T-cell (primary cell): ENCODE data around the gene SDK1. TPM values are rescaled to one million over a fixed set of nuclear protein-coding genes. Genes with fewer than 3 reads are reported as not detected.

Experiments used
- ATAC-seq, 4 experiments: fragments of 200-7000 bp in 3 of 4; fragments of 150-1000 bp in 1 of 4; cut with Tn5 transposase; replicated peaks in 1 of 4; 1 replicate in 3 of 4; 2 replicates in 1 of 4; pipeline ENCODE4 v1.10.0; 2021; ENCODE audit warnings: moderate library complexity in 3 of 4, mild to moderate bottlenecking in 2 of 4, moderate number of reproducible peaks in 1 of 4
- CTCF ChIA-PET, 2 donors: fragments of 300-600 bp; sonication (Branson Sonifier 250); formaldehyde crosslinking; loops; one replicate each; lab custom pipeline; 2022; ENCODE audit warnings: antibody characterized with exemption in 2 of 2; lab: Charles Lee
- POLR2A ChIA-PET, 2 donors: fragments of 300-600 bp; sonication (Branson Sonifier 250); formaldehyde crosslinking; loops; one replicate each; lab custom pipeline; 2022; ENCODE audit warnings: antibody characterized with exemption in 2 of 2; lab: Charles Lee
- DNase-seq, 35 experiments: peaks; one replicate each; pipeline versions ENCODE4 v3.0.0 to v3.0.0-alpha.2; 2013 to 2023
- H3K27ac ChIP-seq: one replicate; pipeline ENCODE4 v1.5.1; 2013; ENCODE audit warnings: low read length
- H3K27me3 ChIP-seq, 2 experiments: replicated peaks in 1 of 2; 1 replicate in 1 of 2; 2 replicates in 1 of 2; pipeline versions ENCODE4 v1.6.1 to v1.7.0; 2013; ENCODE audit warnings: low read length in 1 of 2, mixed read lengths in 1 of 2; ENCODE audit not compliant: control insufficient read depth in 2 of 2, insufficient read depth in 2 of 2; ENCODE audit errors: extremely low read depth in 1 of 2
- H3K36me3 ChIP-seq, 2 donors: 1 replicate in 1 of 2; 2 replicates in 1 of 2; pipeline versions ENCODE4 v1.6.1 to v1.7.0; 2013; ENCODE audit warnings: low read length in 1 of 2; ENCODE audit not compliant: control insufficient read depth in 2 of 2, insufficient read depth in 1 of 2; ENCODE audit errors: extremely low read depth in 1 of 2
- H3K4me1 ChIP-seq, 2 experiments: 1 replicate in 1 of 2; 2 replicates in 1 of 2; pipeline versions ENCODE4 v1.6.1 to v1.7.0; 2013; ENCODE audit warnings: low read length in 2 of 2, mixed read lengths in 1 of 2; ENCODE audit not compliant: insufficient read depth in 2 of 2, control insufficient read depth in 1 of 2; ENCODE audit errors: extremely low read depth in 1 of 2
- H3K4me3 ChIP-seq, 2 donors: 1 replicate in 1 of 2; 2 replicates in 1 of 2; pipeline versions ENCODE4 v1.5.1 to v1.7.0; 2013; ENCODE audit warnings: mild to moderate bottlenecking in 2 of 2, low read length in 1 of 2, moderate library complexity in 1 of 2; ENCODE audit not compliant: control insufficient read depth in 1 of 2; ENCODE audit errors: extremely low read depth in 1 of 2
- H3K9me3 ChIP-seq: 2 replicates; pipeline ENCODE4 v1.7.0; 2013
- H3K27ac Mint-ChIP-seq, 2 donors: one replicate each; pipeline ENCODE4 v1.8.0; 2020 to 2021; ENCODE audit warnings: mild to moderate bottlenecking in 2 of 2, mixed read lengths in 2 of 2
- H3K27me3 Mint-ChIP-seq, 2 donors: one replicate each; pipeline ENCODE4 v1.8.0; 2021 to 2022; ENCODE audit warnings: mixed read lengths in 2 of 2
- H3K36me3 Mint-ChIP-seq: one replicate; pipeline ENCODE4 v1.8.0; 2021; ENCODE audit warnings: mixed read lengths
- H3K4me1 Mint-ChIP-seq, 3 donors: one replicate each; pipeline ENCODE4 v1.8.0; 2020 to 2022; ENCODE audit warnings: mixed read lengths in 3 of 3, mild to moderate bottlenecking in 1 of 3
- H3K4me3 Mint-ChIP-seq, 3 donors: one replicate each; pipeline ENCODE4 v1.8.0; 2020 to 2022; ENCODE audit warnings: mild to moderate bottlenecking in 3 of 3, mixed read lengths in 3 of 3, moderate library complexity in 3 of 3
- H3K9me3 Mint-ChIP-seq, 3 donors: one replicate each; pipeline ENCODE4 v1.8.0; 2020 to 2022; ENCODE audit warnings: mixed read lengths in 3 of 3
- WGBS: methylation state at CpG from one replicate; pipeline ENCODE4 v1.1.5; 2013; ENCODE audit warnings: missing lambda C conversion rate; ENCODE audit not compliant: insufficient coverage; 5-methylcytosine and 5-hydroxymethylcytosine counted together
- total RNA-seq, 35 experiments: library from RNA in 6 of 35; stranded (reverse) in 6 of 35; fragments of 120-200 nt in 1 of 35; gene quantifications; one replicate each; pipeline versions ENCODE4 v1.2.1 to v1.2.4 and lab custom pipeline; 2013 to 2026

The SDK1 gene
- total RNA-seq, 5 donors from 2014 or later (not counting 1 experiment from before 2014, with no cell fraction given) = 0.47 to 1.7 (median 0.63) TPM

DNA sequence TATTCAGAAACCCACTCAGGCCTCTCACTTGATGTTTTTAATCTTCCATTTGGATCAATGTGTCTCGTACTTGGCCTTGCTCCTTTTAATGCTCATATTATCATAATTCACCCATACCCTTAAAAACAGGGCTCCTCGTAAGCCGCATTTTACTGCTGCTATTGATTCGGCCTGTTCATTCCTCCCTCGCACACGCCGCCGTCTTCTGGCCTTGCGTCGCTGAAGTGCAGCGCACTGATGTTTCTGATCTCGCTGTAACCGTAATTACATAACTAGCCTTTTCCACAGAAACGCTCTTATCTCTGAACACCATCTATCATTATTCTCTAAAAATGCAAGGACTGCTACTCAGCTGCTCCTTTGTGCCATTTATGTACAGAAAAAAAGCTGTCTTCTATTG lies 836.5 kb downstream of the SDK1 start:
- Histone ChIP-seq H3K36me3 (no peaks in the 10 kb centered on the region), H3K27ac (no peak overlapping the region), H3K9me3 (no peaks in the 10 kb centered on the region), H3K4me3 (no peak overlapping the region), H3K27me3 (peaks cover 0 to 6% of the 10 kb centered on the region in 2 experiments), H3K4me1 (no peaks in the 10 kb centered on the region)
- Mint-ChIP-seq H3K4me3 (no peak overlapping the region), H3K4me1 (no peaks in the 10 kb centered on the region), H3K27ac (no peak overlapping the region), H3K27me3 (no peaks in the 10 kb centered on the region), H3K36me3 (no peaks in the 10 kb centered on the region), H3K9me3 (no peaks in the 10 kb centered on the region)
- 89% methylated on average over 14 of the region's 14 CpGs for WGBS
- CTCF ChIA-PET = no interaction called here
- POLR2A ChIA-PET = no interaction called here
- DNase-seq (no peak), ATAC-seq (no peak)

DNA sequence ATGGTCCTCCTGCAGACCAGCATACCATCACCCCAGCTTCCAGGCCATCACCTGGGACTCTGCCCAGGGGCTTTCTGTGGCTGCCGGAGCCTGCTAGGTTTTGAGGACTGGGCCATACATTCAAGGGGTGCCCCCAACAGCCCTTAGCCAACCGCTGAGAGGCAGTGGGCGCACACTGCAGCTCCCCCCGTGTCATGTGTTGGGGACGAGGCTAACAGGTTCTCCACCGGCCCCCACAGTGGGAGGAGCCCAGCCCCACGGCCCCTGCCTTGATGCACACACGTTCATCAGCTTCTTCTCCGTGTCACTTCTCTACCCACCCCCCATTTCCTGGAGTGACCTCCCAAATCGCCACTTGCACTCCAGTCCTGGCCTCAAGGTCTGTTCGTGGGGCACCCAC lies 837.8 kb downstream of the SDK1 start:
- no peaks in the 10 kb centered on the region for H3K4me1 Mint-ChIP-seq
- H3K27ac Mint-ChIP-seq = no peak overlapping the region
- 86% methylated on average over 9 of the region's 11 CpGs for WGBS
- H3K27me3 ChIP-seq = peaks cover 0 to 15% of the 10 kb centered on the region in 2 experiments
- POLR2A ChIA-PET = no interaction called here
- H3K27me3 Mint-ChIP-seq = peaks cover 0 to 12% of the 10 kb centered on the region in 2 donors
- H3K27ac ChIP-seq = no peak overlapping the region
- no peaks in the 10 kb centered on the region for H3K4me1 ChIP-seq
- no peak overlapping the region for H3K4me3 Mint-ChIP-seq
- H3K36me3 ChIP-seq = no peaks in the 10 kb centered on the region
- ATAC-seq (no peak), DNase-seq (no peak)
- H3K36me3 Mint-ChIP-seq = no peaks in the 10 kb centered on the region
- H3K9me3 ChIP-seq = no peaks in the 10 kb centered on the region
- CTCF ChIA-PET = interaction anchor here in 1 of 2 donors (0.7 kb wide), 1 partner anchor 235 kb away, joined by 4 read pairs; no protein-coding TSS in a partner anchor
- no peak overlapping the region for H3K4me3 ChIP-seq
- no peaks in the 10 kb centered on the region for H3K9me3 Mint-ChIP-seq

DNA sequence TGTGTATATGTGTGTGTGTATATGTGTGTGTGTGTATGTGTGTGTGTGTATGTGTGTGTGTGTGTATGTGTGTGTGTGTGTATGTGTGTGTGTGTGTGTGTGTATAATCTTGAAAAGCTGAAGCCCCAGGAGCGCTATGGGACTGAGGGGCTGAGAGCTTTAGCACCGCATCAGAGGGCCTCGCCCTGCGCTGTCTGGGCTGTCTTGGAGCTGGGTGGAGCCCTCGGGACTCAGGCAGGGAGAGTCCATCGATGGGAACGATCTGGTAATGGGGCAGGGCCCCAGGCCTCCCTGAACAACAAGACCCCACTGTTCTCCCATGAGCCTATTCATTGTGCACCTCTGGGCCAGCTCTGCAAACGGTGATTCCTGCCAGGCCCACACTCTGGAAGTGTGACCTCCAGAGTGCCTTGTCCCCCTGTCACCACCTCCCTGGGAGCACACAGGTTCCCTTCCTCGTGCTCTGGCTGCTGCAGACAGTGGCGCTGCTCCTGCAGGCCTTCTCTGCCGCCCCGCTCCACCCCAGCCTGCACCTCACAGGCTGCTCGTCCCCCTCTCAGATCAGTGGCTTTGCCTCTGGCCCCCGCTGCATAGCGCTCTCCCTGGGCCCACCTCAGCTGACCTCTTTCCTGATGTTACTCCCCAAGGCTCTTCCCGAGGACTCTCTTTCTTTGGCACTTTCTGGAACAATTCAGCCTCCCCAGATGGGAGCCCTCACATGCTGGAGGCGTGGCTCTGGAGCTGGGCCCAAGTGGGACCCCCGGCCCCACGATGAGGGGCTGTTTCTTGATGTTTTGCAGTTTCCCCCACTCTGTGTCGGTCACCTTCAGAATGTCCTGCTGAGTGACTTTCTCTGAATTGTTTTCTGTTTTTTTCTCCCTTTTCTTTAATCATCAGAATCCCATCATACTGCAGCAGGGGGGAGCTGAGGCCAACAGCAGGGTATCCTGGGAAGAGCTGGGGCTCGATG lies 838.9 kb downstream of the SDK1 start:
- Mint-ChIP-seq H3K27me3 (peaks cover 7 to 20% of the 10 kb centered on the region in 2 donors), H3K4me3 (no peak overlapping the region), H3K4me1 (peaks cover 2 to 6% (median 3%) of the 10 kb centered on the region in 3 donors), H3K9me3 (no peaks in the 10 kb centered on the region), H3K36me3 (no peaks in the 10 kb centered on the region), H3K27ac (no peak overlapping the region)
- H3K36me3 ChIP-seq = no peaks in the 10 kb centered on the region
- H3K27ac ChIP-seq = no peak overlapping the region
- H3K4me1 ChIP-seq = no peaks in the 10 kb centered on the region
- peaks cover 0 to 25% of the 10 kb centered on the region in 2 experiments for H3K27me3 ChIP-seq
- no peak for ATAC-seq
- DNase-seq = no peak
- CTCF ChIA-PET = no interaction called here
- no peaks in the 10 kb centered on the region for H3K9me3 ChIP-seq
- H3K4me3 ChIP-seq = no peak overlapping the region
- 82% methylated on average over 19 of the region's 21 CpGs for WGBS
- POLR2A ChIA-PET = no interaction called here

DNA sequence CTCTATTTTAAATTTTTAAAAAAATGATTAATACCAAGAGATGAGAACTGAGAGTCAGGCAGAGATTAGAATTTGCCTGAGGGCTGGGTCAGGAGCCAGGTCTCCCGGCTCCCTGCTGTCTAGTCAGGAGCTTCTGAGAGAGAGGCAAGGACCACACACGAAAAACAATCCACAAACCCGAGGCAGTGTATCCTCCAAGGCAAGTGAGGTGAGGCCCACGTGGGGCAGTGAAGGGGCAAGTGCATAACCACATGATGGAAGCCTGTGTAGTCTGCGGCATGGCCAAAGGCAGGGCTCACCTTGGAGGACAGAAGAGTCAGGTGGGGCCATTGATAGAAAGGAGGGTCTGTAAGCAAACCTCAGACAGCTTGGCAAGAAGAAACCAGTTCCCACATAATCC lies 839.9 kb downstream of the SDK1 start:
- Histone ChIP-seq H3K4me1 (no peaks in the 10 kb centered on the region), H3K4me3 (no peak overlapping the region), H3K36me3 (no peaks in the 10 kb centered on the region), H3K9me3 (no peaks in the 10 kb centered on the region), H3K27ac (no peak overlapping the region), H3K27me3 (peaks cover 0 to 31% of the 10 kb centered on the region in 2 experiments)
- CTCF ChIA-PET = no interaction called here
- DNase-seq (no peak), ATAC-seq (no peak)
- POLR2A ChIA-PET = no interaction called here
- H3K9me3 Mint-ChIP-seq = no peaks in the 10 kb centered on the region
- H3K27ac Mint-ChIP-seq = no peak overlapping the region
- H3K36me3 Mint-ChIP-seq = no peaks in the 10 kb centered on the region
- WGBS = 61% methylated on average over 4 of the region's 5 CpGs
- H3K27me3 Mint-ChIP-seq = peaks cover 7 to 25% of the 10 kb centered on the region in 2 donors
- no peak overlapping the region for H3K4me3 Mint-ChIP-seq
- H3K4me1 Mint-ChIP-seq = peaks cover 2 to 6% (median 3%) of the 10 kb centered on the region in 3 donors

DNA sequence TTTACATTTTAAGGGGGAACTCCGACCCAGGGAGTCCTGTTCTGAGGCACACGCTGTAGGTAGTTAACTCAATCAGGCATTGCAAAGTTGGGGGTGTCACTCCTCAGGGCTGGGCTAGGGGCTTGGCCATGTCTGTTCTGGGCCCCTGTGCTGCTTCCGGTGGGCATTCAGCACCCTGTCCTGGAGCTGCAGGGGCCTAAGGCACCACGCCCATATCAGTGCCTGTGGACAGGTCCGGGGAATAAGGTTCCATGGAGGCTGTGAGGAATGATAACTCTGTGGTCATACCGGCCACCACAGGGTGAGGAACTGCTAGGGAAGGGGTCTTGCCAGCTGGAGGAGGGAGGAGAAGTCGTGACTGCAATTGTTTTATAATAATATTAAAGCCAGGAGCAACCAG lies 842.0 kb downstream of the SDK1 start:
- CTCF ChIA-PET = no interaction called here
- Mint-ChIP-seq H3K36me3 (no peaks in the 10 kb centered on the region), H3K9me3 (no peaks in the 10 kb centered on the region), H3K27ac (no peak overlapping the region), H3K27me3 (peaks cover 7 to 27% of the 10 kb centered on the region in 2 donors), H3K4me1 (peaks cover 2 to 6% (median 3%) of the 10 kb centered on the region in 3 donors), H3K4me3 (no peak overlapping the region)
- 92% methylated on average over 6 of the region's 7 CpGs for WGBS
- Histone ChIP-seq H3K4me1 (no peaks in the 10 kb centered on the region), H3K4me3 (no peak overlapping the region), H3K27me3 (peaks cover 0 to 27% of the 10 kb centered on the region in 2 experiments), H3K9me3 (no peaks in the 10 kb centered on the region), H3K27ac (no peak overlapping the region), H3K36me3 (no peaks in the 10 kb centered on the region)
- ATAC-seq (no peak), DNase-seq (no peak)
- POLR2A ChIA-PET = no interaction called here

DNA sequence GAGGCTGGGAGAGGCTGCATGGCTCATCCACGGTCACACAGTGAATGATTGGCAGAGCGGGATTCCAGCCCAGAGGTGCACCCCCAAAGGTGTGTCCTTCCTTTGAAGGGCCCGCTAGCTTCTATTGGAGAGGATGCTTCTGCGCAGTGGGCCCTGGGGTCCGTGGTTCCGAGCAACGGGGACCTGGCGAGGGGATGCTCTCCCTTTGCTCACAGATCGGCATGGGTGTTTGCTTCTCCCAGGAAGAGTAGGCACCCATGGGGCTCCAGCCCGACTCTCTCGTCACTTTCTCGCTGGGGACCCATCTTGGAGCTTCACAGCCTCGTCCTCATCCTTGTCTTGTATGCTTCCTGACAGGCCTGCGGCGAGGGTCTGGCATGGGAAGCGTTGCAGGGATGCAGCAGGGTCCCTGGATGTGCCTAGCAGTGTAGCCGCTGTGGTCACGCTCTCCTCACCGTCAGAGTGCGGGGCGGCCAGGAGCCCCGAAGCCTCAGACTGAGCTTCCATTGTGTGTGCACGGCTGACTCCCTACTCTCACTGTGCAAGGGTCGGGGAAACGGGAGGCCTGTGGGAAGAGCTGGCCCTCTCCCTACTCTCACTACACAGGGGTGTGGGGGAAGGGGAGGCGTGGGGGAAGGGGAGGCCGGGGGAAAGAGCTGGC lies 842.6 kb downstream of the SDK1 start:
- no peak overlapping the region for H3K4me3 ChIP-seq
- POLR2A ChIA-PET = no interaction called here
- H3K9me3 ChIP-seq = no peaks in the 10 kb centered on the region
- Mint-ChIP-seq H3K36me3 (no peaks in the 10 kb centered on the region), H3K4me3 (no peak overlapping the region), H3K27ac (no peak overlapping the region), H3K9me3 (no peaks in the 10 kb centered on the region), H3K4me1 (peaks cover 2 to 6% (median 3%) of the 10 kb centered on the region in 3 donors), H3K27me3 (peaks cover 7 to 27% of the 10 kb centered on the region in 2 donors)
- H3K4me1 ChIP-seq = no peaks in the 10 kb centered on the region
- DNase-seq (no peak), ATAC-seq (no peak)
- peaks cover 0 to 27% of the 10 kb centered on the region in 2 experiments for H3K27me3 ChIP-seq
- WGBS = 84% methylated on average over 20 of the region's 27 CpGs
- CTCF ChIA-PET = no interaction called here
- H3K36me3 ChIP-seq = no peaks in the 10 kb centered on the region
- H3K27ac ChIP-seq = no peak overlapping the region
